ENCODE measurements around the gene GPR82.

The GPR82 gene

GRCh38 chrX:41758401-41758800 is 34.4 kb downstream of the GPR82 start:
- Histone ChIP-seq H3K36me3 (ENCODE audit: control insufficient read depth, insufficient read depth, low read length) (no peaks in the 10 kb centered on the region), H3K4me3 (ENCODE audit: low read depth, low read length) (no peak overlapping the region), H3K4me1 (ENCODE audit: control insufficient read depth, insufficient read depth, low read length) (no peaks in the 10 kb centered on the region), H3K9me3 (ENCODE audit: control insufficient read depth, insufficient read depth, low read length) (no peaks in the 10 kb centered on the region), H3K9ac (ENCODE audit: low read depth, low read length) (no peak overlapping the region), H3K27me3 (ENCODE audit: control insufficient read depth, insufficient read depth, low read length) (no peaks in the 10 kb centered on the region)

- Histone ChIP-seq H3K27me3 (ENCODE audit: control insufficient read depth, insufficient read depth, low read length) (no peaks in the 10 kb centered on the region), H3K9ac (ENCODE audit: low read depth, low read length) (no peak overlapping the region), H3K36me3 (ENCODE audit: control insufficient read depth, insufficient read depth, low read length) (no peaks in the 10 kb centered on the region), H3K4me1 (ENCODE audit: control insufficient read depth, insufficient read depth, low read length) (no peaks in the 10 kb centered on the region), H3K9me3 (ENCODE audit: control insufficient read depth, insufficient read depth, low read length) (no peaks in the 10 kb centered on the region), H3K4me3 (ENCODE audit: low read depth, low read length) (no peak overlapping the region)
Observed at GRCh38 chrX:41759817-41760216, 35.8 kb downstream of the GPR82 start.

- H3K4me3 ChIP-seq (ENCODE audit: low read depth, low read length) = no peak overlapping the region
- H3K27me3 ChIP-seq (ENCODE audit: control insufficient read depth, insufficient read depth, low read length) = no peaks in the 10 kb centered on the region
- H3K36me3 ChIP-seq (ENCODE audit: control insufficient read depth, insufficient read depth, low read length) = no peaks in the 10 kb centered on the region
- no peaks in the 10 kb centered on the region for H3K9me3 ChIP-seq (ENCODE audit: control insufficient read depth, insufficient read depth, low read length)
- H3K4me1 ChIP-seq (ENCODE audit: control insufficient read depth, insufficient read depth, low read length) = no peaks in the 10 kb centered on the region
- no peak overlapping the region for H3K9ac ChIP-seq (ENCODE audit: low read depth, low read length)
Observed at GRCh38 chrX:41761169-41761568, 37.2 kb downstream of the GPR82 start.

- Histone ChIP-seq H3K4me3 (ENCODE audit: low read depth, low read length) (no peak overlapping the region), H3K4me1 (ENCODE audit: control insufficient read depth, insufficient read depth, low read length) (no peaks in the 10 kb centered on the region), H3K9ac (ENCODE audit: low read depth, low read length) (no peak overlapping the region), H3K36me3 (ENCODE audit: control insufficient read depth, insufficient read depth, low read length) (no peaks in the 10 kb centered on the region), H3K27me3 (ENCODE audit: control insufficient read depth, insufficient read depth, low read length) (no peaks in the 10 kb centered on the region), H3K9me3 (ENCODE audit: control insufficient read depth, insufficient read depth, low read length) (no peaks in the 10 kb centered on the region)
Observed at GRCh38 chrX:41761702-41762101, 37.7 kb downstream of the GPR82 start.

- Histone ChIP-seq H3K36me3 (ENCODE audit: control insufficient read depth, insufficient read depth, low read length) (no peaks in the 10 kb centered on the region), H3K9ac (ENCODE audit: low read depth, low read length) (no peak overlapping the region), H3K4me1 (ENCODE audit: control insufficient read depth, insufficient read depth, low read length) (no peaks in the 10 kb centered on the region), H3K4me3 (ENCODE audit: low read depth, low read length) (no peak overlapping the region), H3K9me3 (ENCODE audit: control insufficient read depth, insufficient read depth, low read length) (no peaks in the 10 kb centered on the region), H3K27me3 (ENCODE audit: control insufficient read depth, insufficient read depth, low read length) (no peaks in the 10 kb centered on the region)
Observed at GRCh38 chrX:41779030-41779564, 55.1 kb downstream of the GPR82 start.
